HG03039 (cell line): ENCODE results near the gene NT5C3A.
"Not testable (repeated sequence)": the region's sequence is repeated elsewhere in the genome, so short reads cannot be mapped to it uniquely, and the experiment has no call there.

Source experiments
- ATAC-seq: cut with Tn5 transposase; IDR thresholded peaks from one replicate; pipeline ENCODE4 v1.9.1; 2021; ENCODE audit warnings: mild to moderate bottlenecking, moderate library complexity; ENCODE audit not compliant: unreplicated experiment

NT5C3A gene

DNA sequence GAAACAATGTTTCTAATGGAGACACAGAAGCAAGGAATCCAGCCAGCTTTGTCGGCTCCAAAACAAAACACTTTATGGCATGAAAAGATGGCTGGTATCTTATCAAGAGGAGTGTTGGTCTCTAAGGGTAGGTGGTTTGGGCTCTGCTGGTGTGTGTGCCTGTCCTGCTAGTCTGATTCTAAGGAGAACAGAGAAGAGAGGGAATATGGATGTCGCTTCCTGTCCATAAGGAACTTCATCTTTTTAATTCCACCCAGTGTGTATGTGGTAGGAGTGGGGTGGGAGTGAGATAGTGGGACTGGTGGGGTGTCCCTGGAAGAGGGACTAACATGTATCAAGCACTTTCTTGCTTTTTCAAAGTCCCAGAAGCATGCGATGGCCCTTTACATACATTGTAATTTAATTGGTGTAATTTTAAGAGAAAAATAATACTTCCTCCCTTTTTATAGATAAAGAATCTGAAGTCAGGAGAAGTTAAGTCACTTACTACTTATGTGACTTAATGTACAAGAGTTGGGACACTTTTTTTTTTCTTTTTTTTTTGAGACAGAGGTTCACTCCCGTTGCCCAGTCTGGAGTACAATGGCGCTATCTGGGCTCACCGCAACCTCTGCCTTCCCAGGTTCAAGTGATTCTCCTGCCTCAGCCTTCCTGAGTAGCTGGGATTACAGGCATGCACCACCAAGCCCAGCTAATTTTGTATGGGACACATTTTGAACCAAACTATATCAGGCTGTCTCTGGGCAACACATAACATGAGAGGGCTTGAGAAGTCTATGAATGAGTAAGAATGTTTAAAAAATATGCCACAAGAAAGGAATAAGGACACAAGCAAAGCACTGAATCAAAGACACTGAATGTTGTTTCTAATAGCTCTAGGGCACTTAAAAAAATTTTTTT, 18.8 kb downstream of the NT5C3A start:
- ATAC-seq: no peak

DNA sequence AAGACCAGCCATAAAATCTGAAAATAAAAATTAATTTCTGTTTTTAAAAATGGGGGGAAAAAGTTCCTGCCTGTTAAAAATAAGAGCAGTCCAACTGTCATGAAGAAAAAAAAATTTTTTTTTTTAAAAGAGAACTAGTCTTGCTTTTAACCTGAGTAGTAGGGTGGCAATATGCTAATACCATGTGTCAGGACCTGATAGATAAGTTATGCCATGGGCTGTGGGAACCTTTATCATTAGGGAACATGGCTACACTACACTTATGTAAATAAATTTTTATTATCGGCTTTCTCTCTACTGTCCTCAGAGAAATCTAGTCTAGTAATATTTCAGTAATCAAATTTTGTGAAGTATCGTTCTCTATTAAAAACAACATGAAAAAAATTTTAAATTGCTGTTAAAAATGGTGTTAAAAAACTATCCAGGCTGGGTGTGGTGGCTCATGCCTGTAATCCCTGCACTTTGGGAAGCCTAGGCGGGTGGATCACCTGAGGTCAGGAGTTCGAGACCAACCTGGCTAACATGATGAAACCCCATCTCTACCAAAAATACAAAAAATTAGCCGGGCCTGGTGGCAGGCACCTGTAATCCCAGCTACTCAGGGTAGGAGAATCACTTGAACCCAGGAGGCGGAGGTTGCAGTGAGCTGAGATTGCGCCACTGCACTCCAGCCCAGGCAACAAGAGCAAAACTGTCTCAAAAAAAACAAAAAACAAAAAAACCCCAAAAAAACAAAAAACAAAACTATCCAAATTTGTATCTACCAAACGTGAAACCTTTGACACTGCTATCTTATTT, 20.7 kb downstream of the NT5C3A start:
- ATAC-seq: no peak

DNA sequence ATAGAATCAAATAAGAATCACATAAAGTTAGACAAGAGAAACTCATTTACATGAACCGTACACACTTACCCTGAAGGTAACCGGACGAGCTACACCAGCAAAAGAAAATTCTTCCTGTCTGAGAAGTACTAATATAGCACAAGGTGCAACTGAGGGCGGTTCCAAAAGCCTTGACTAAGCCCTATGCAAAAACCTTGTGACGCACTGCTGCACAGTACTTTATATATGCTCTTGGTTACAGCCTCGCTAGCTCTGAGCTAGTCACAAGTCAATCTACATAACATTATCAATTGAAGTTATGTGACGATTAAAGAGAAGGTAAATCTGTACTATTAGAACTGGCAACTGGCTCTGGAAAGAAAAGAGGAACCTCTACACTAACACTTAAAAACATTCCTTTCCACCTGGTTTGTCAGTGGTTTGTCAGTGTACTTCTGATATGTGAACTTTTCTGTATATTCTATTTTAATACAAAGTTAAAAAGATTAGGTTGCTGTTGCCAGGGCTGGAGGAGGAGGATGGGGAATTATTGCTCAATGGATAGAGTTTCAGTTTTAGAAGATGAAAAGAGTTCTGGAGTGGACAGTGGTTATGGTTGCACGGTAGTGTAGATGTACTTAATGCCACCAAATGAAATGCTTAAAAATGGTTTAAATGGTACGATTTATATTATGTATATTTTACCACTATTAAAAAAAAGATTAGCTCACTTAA, 21.6 kb downstream of the NT5C3A start:
- ATAC-seq: peak; percentile 86

DNA sequence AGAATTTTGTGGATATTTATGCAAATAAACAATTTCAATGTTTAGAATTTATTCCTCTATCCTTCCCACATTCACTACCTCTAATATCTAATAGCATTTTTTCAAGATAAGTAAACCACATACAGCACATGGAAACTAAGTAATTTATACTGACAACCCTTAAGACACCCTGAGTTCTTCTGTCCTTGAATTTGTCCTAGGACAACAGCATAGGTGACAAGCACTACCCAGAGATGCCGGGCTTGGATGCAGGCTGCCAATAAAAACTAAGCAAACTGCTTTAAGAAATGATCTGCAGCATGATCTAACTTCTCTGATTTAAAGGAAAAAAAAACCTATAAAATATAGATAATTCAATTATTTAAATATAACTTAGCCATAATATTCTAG, 22.7 kb downstream of the NT5C3A start:
- ATAC-seq: no peak

DNA sequence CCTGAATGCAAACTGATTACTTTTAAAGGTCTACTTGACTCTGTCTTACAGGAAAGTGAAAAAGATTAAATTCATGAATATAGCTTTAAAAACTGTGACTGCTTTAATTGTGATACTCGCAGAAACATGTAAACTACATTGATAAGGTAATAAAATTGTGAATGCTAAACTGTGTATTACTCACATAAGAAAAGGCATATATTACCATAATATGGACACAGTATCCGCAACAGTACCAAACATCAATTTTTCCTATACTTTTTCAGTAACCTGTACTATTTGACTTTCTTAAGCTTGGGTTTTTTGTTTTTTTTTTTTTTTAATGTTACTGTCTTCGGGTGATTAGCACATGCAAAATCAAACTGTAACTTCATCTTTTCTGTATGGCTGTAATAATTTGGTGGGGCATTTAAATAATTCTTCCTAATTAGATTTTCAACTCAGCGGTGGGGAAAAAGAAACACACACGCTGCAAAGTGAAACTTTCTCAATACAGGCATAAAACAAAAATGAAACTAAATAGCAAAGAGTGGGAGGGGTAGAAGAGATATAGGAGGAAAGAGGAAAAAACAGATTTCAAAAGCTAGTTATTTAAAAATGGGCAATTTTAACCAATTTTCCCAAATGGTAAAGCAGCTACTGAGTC, 23.2 kb downstream of the NT5C3A start:
- no peak for ATAC-seq

DNA sequence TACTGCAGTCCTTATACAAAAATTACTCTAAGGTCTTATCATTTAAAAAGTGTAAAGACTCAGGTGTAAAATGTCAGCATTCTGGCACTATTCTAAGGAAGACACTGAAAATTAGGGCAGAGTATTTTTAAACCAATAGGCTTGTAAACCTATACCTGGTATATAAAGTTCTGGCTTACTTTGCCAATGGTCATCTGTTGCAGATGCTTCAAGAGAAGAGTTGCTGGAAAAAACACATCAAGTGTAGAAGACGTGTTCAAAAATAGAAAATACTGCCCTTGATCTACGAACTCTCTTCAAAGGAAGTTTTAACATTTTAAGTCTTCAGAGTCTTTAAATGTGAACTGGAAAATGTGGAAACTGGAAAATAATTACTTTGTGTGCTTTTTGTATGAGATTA, 23.9 kb downstream of the NT5C3A start:
- no peak for ATAC-seq

DNA sequence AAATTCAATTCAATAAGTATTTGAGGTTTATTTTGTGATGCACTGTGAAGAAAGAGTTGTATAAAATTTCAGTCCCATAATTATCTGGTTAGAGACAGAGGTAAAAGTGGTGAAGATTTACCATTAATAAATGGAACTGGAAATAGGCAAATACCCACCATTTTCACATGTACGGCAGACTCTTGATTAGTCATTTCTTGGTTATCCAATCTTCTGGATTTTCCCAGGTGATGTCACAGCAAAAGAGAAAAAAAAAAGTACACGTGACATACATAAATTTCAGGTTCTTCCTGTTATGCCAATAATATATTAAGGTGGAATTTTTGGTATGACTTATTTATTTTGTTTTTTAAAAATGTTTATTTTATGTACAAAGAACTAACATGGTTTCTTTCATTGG, 26.8 kb downstream of the NT5C3A start:
- no peak for ATAC-seq

DNA sequence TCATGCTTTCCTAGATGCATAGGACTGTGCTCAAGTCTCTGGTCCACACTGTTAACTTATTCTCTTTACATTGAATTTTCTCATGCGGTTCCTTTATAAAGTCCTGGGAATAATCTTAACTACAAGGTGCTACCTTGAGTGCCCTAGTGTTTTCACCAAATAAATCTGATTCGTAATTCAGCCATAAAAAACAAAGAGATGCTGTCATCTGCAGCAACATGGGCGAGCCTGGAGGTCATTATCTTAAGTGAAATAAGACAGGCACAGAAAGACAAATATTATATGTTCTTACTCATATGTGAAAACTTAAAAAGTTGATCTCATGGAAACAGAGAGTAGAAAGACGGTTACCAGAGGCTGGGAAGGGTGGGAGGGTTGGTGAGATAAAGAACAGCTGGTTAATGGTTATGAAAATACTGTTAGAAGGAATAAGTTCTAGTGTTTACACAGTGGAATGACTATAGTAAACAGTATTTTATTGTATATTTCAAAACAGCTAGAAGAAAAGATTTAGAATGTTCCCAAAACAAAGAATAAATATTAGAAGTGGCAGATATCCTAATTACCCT, 38.3 kb downstream of the NT5C3A start:
- no peak for ATAC-seq

DNA sequence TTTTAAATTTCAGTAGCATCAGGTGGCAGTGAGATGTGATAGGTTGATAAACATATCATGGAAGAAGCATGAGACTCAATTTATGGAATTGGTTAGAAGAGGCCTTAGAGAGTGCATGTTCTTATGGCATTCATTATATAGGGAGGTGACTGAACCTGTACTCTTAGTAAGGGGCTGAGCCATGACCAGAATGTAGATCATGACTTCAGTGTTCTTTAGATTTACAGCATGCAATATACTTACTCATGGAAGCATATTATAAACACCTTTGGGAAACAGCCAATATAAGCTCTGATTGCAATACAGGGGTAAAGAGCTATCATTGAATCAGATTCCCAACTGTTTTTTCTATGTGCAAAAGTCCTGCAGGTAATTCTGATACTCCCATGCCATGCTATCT, 50.2 kb downstream of the NT5C3A start:
- no peak for ATAC-seq

DNA sequence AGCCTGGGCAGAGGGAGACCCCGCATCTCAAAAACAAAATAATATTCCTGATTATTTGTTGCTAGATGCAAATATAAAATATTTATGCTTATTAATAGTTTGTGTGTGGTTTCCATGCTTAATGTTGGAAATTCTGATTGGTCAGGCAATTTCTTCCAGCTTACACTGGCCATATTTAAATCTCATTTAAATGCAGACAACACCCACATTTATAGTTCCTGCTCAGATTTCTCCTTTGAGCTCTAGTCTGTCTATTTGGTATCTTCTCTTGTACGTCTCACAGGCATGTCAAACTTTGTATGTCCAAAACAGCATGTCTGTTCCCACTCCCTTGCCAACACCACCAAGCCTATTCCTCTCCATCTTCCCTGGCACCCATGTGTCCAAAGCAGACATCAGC, 52.8 kb downstream of the NT5C3A start:
- no peak for ATAC-seq

DNA sequence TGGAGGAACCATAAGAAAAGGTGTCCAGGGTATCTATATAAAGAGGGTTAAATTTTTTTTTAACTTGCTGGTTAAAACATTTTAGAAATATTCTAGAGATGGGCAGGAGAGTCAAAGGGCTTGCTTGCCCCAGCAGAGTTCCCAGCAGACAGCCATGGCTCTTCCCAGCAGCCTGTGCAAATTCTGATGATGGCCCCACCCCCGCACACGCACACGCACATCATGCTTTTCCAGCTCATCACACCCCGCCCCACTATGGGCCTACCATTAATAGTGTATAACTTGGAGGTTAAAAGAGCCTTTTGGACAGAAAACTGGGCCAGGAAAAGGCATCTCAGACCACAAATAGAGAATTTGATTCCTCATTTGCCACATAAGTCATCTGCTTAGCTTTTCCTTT, 56.9 kb downstream of the NT5C3A start:
- not testable (repeated sequence) for ATAC-seq

DNA sequence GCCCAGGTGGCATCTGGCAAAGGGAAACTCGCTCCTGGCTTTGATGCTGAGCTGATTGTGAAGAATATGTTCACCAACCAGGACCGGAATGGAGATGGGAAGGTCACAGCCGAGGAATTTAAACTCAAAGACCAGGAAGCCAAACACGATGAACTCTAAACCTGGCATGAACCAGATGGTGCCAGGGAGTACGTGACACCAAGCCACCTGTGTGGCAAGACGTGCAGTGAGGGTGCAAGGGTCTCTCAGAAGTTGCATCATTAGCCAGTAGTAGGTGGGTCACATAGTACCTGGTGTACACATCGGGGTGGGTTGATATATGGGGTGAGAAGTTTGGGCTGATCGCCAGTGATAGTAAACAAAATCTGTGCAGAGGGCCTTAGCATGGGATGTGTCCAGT, 57.4 kb downstream of the NT5C3A start:
- not testable (repeated sequence) for ATAC-seq

DNA sequence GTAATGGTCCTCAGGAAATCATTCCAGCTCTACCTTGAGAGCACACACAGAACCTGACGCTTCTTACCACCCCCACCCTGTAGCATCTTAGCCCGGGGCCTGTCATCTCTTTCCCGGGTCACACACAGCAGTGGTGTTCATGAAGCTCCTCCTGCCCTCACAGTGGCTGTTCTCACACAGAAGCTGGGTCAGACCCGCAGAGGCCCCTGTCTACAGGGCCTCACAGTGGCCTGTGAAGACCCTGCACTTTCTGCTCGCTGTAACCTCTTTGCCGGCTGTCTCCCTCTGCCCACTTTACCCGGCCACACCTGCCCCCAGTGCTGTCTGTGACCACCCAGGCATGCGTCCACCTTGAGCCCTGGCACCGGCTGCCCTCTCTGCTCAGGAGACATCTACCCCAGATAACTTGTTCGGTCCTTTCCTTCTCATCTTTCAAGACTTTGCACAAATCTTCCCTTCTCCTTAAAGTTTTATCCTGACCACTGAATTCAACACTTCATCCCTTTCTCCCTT, 58.4 kb downstream of the NT5C3A start:
- ATAC-seq: not testable (repeated sequence)

DNA sequence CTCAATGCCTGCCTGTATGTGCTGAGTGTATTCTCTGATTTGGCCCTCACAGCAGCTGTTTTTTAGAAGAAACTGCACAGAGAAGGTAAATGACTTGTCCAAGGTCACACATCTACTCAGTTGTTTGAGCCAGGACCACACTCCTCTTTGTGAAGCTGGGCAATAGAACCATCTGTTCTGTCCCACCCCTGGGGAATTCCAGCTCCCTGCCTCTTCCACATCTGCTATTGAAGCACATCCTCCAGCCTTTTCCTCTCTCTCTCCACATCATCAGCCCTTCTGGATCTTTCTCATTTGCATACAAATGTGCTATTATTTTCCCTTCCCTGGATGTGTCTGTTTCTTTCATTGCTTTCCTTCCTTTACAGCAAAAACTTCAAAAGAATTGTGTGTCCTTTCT, 59.5 kb downstream of the NT5C3A start:
- ATAC-seq: not testable (repeated sequence)

DNA sequence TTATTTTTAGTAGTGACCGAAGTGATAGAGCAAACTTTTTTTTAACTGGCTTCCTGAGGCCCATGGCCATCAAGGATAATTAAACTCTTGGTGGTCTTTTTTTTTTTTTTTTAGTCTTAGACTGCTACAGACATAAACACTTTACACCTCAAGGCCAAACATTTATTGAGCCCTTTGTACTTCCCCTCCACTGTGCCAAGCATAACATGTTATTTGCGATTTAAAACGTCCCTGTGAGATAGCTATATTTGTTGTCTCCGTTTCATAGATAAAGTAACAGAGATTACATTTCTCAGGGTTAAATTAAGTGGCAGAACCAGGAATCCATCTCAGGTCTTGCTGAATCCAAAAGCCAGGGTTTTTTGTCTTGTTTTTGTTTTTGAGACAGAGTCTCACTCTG, 63.2 kb downstream of the NT5C3A start:
- ATAC-seq: not testable (repeated sequence)

DNA sequence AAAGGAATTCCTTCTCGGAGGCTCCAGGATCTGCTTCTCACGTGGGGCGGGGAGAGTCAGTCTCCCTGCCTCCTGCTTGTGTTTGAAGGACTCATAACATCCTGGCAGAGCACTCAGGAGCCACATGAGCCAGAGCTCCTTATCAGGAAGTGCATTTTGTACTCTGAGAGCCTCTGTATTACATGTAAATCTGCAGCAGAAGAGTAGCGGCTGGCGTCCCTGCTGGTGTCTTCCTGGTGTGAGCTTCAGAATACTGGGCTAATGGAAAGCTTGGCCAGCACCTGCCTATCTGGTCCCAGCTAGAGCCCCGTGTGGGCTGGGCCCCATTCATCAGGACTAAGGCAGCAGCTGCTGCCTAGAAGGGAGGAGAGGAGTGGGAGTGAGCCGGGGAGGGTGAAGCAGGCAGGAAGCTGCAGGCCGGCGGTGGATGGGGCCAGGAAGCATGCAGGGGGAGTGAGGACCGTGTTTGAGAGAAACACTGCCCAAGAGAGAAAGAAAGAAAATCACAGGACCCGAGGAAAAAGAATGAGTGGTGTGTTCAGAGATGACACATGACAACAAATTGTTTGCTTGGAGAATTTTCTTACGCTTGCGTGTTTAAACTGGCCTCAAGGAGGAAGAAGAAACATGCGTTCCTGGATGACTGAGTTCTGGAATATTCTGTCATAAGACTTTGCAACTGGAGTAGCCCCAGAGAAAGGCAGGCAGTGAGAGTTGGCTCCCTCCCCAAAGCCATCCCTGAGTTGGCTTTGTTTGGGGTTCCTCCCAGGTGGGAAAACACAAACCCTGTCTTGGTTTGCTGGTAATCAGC, 64.0 kb downstream of the NT5C3A start:
- ATAC-seq: not testable (repeated sequence)

DNA sequence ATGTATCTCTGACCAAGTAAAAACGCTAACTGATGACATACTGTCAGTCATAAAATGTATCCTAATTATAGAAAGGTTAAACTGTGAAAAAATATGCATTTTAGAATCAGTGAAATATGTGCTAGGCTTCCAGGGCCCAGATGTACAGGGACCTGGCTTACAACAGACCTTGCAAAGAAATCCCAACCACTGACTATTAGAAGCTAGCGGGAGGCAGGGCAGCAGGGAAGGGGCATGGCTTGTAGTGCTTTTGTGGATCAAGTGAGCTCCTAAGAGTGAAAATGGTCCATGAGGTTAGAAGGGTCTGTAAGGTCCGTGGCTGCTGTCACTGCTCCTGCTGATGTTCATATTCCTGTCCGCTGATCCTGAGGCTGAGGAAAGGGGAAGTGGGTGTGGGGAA, 64.6 kb downstream of the NT5C3A start:
- not testable (repeated sequence) for ATAC-seq

DNA sequence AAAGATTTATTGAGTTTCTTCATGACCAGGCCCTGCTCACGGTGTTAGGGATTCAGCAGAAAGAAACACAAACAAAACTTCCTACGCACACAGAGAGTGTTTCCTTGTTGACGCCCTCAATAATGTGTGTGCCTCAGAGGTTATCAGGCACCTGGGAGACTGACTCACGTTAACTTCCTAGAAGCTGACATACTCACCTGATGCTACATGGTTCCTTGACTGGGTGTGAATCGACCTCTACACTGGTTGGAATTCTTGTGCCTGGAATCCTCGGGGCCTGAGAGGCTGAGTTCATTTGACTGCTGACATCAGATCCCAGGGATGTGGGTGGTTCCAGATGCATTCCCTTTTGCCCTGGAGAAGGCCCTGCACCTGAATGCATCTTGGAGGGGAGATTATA, 69.8 kb downstream of the NT5C3A start:
- not testable (repeated sequence) for ATAC-seq

DNA sequence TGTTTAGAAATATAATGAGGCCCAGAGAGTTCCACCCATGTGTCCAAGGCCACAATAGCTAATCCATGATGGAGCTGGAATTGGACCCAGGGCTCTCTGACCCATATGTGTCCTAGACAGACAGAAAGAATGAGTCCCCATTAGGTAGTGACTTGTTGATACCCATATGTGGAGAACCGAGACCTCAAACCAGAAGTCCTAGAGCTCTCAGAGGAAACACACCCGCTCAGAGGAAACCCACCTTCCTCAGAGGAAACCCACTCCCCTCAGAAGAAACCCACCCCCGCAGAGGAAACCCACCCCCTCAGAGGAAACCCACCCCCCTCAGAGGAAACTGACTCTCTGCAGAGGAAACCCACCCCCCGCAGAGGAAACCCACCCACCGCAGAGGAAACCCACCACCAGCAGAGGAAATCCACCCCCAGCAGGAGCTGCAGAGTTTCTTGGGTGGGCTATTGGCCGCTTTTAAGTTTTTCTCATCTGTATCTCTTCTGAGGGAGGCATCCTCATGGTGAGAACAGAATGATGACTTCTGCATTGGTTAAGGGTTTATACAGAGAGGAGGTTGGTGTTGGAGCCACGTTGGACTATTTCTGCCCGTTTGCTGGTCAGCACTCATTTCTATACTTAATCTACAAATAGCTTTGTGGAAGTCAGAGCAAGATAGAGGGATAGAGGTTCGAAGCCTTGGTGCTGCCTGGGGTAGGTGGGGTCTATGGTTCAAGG, 70.4 kb downstream of the NT5C3A start:
- ATAC-seq: not testable (repeated sequence)
